HG03066 (cell line): Measurements from ENCODE around the gene UGT2B10.
"Not testable (repeated sequence)": the region's sequence is repeated elsewhere in the genome, so short reads cannot be mapped to it uniquely, and the experiment has no call there.

Experiments used
- ATAC-seq: cut with Tn5 transposase; IDR thresholded peaks from one replicate; pipeline ENCODE4 v1.9.1; 2021; ENCODE audit warnings: low read depth; ENCODE audit not compliant: unreplicated experiment

UGT2B10 gene

DNA sequence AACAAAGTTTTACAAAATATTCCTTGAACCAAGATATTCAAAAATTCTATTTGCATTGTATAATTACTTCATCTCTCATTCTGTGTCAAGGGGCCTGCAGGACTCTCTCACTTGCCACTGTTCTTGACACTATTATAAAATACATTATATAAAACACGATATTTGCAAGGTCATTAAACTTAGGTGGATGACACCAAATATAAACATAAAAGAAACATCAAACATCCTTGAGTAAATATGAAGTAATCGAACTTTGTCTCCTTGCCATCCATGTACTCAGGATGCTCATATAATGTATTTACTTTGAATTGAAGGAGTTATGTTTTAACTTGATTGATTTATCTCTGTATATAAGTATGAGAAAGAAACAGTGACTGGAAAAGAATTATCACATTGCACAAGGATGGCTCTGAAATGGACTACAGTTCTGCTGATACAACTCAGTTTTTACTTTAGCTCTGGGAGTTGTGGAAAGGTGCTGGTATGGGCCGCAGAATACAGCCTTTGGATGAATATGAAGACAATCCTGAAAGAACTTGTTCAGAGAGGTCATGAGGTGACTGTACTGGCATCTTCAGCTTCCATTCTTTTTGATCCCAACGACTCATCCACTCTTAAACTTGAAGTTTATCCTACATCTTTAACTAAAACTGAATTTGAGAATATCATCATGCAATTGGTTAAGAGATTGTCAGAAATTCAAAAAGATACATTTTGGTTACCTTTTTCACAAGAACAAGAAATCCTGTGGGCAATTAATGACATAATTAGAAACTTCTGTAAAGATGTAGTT, at the start of gene UGT2B10:
Gene UGT2B10, plus strand, starts transcription at position 378 of the 793 bp plus-strand sequence. Its CDS starts 26 bp downstream, at position 404.
- ATAC-seq, result not testable (repeated sequence)

DNA sequence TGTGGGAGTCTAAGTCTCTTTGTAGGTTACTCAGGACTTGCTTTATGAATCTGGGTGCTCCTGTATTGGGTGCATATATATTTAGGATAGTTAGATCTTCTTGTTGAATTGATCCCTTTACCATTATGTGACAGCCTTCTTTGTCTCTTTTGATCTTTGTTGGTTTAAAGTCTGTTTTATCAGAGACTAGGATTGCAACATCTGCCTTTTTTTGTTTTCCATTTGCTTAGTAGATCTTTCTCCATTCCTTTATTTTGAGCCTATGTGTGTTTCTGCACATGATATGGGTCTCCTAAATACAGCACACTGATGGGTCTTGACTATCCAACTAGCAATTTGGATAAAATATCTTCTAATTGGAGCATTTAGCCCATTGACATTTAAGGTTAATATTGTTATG, 44.0 kb upstream of the UGT2B10 start:
- ATAC-seq, result not testable (repeated sequence)

- ATAC-seq, result no peak
Measured at GRCh38 chr4:68773699-68774098, 42.1 kb upstream of the UGT2B10 start.

- no peak for ATAC-seq
Measured at GRCh38 chr4:68780232-68780631, 35.6 kb upstream of the UGT2B10 start.

DNA sequence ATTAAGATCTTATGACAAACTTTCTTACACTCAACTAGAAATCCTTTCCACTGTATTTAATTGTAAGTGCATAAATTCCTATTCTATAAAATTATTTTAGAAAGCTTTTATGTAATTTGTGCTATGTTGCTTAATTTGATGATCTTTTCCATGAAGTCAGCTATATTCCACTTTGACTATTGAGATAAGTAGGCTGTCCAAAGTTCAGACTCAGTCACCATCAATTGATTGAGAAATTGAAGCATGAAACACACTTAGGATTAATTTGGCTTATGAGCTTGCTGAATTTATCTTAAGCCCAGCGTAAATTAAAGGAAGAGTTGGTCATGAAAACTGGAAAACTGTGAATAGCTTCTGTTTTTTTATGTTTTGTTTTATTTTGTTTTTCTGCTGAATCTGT, 18.7 kb upstream of the UGT2B10 start:
- ATAC-seq, result no peak

GRCh38 chr4:68797618-68798017, 18.2 kb upstream of the UGT2B10 start:
- ATAC-seq, result no peak

GRCh38 chr4:68803013-68803412, 12.8 kb upstream of the UGT2B10 start:
- no peak for ATAC-seq

GRCh38 chr4:68808060-68808459, 7.7 kb upstream of the UGT2B10 start:
- ATAC-seq, result no peak

DNA sequence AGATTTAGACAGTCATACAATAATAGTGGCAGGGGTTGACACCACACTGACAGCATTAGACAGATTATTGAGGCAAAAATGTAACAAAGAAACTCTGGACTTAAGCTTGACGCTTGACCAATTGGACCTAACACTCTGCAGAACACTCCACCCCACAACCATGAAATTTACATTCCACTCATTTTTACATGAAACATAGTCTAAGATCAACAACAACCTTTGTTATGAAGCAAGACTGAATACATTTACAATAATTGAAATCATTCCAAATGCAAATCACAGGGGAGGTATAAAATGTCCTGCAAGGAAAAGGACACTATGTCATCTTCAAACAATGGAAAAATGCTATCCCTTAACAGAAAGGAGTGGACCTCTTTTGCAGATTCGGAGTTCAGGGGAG, 4.9 kb upstream of the UGT2B10 start:
- ATAC-seq, result no peak

DNA sequence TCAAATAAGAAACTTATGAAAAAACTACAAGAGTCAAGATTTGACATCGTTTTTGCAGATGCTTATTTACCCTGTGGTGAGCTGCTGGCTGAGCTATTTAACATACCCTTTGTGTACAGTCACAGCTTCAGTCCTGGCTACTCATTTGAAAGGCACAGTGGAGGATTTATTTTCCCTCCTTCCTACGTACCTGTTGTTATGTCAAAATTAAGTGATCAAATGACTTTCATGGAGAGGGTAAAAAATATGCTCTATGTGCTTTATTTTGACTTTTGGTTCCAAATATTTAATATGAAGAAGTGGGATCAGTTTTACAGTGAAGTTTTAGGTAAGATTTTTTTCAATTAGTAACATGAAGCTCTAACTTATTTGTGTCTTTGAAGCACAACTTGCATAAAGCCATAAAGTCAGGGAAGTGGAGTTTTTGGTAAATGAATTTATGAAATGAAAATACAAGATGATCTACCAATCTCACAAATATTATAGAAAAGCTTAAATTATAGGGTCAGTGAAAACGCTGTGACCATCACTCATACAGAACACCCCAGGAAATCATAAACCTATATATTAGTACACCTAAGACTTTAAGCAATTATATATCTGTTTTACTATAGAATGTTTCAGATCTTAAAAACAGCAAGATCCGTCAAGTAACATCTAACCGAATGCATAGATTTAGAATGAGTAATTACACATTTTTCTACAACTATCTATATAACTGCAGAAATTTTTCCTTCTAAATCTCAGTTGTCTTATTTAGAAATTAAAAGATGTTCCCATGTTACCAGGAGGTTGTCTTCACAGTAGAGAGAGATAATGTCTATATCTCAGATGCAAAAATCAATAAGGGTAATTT, 844 bp downstream of the UGT2B10 start:
- ATAC-seq, result not testable (repeated sequence)

GRCh38 chr4:68817386-68817785, 1.6 kb downstream of the UGT2B10 start:
- no peak for ATAC-seq

- ATAC-seq, result not testable (repeated sequence)
Measured at GRCh38 chr4:68818030-68818462, 2.3 kb downstream of the UGT2B10 start.

GRCh38 chr4:68831642-68832041, 15.8 kb downstream of the UGT2B10 start:
- ATAC-seq, result no peak

DNA sequence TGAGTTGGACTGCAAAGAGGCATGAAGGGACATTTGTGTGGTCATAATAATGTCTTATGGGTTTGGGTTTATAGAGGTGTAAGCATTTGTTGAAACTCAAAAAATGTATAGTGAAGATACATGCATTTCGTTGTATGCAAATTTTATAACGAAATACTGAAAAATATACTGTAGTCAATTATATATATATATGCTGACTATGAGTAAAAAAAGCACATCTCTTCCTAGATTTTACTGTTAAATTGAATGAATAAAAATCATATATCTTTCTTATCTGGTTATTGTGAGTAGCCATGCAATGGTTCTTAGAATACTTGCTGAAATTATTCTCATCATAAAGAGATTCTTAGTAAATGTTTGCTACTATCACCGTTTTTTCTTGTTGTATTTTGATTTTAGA, 34.5 kb downstream of the UGT2B10 start:
- ATAC-seq, result no peak

DNA sequence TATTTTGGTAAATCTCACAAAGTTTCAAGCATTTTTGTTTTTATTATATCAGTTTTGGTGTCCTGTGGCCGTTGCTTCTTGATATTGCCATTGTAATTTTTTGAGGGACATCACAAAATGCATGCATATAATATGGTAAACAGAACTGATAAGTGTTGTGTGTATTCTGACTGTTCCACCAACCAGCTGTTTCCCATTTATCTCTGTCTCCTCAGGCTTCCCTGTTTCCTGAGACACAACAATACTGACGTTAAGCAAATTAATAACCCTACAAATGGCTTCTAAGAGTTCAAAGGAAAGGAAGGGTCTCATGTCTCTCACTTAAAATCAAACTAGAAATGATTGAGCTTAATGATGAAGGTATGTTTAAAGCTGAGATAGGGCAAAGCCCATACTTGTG, 40.0 kb downstream of the UGT2B10 start:
- no peak for ATAC-seq

GRCh38 chr4:68858039-68858438, 42.2 kb downstream of the UGT2B10 start:
- no peak for ATAC-seq

DNA sequence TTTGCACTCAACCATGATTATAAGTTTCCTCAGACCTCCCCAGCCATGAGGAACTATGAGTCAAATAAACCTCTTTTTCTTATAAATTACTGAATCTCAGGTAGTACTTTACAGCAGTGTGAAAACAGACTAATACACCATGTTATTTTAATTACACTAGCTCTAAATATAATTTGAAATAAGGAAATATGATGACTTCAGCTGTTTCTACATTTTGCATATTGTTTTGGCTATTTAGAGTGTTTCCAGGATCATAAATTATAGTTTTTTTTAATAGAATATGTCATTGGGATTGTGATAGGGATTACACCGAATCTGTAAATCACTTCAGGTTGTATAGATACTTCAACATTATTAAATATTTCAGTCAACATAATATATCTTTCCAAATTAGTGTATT, 43.9 kb downstream of the UGT2B10 start:
- no peak for ATAC-seq

DNA sequence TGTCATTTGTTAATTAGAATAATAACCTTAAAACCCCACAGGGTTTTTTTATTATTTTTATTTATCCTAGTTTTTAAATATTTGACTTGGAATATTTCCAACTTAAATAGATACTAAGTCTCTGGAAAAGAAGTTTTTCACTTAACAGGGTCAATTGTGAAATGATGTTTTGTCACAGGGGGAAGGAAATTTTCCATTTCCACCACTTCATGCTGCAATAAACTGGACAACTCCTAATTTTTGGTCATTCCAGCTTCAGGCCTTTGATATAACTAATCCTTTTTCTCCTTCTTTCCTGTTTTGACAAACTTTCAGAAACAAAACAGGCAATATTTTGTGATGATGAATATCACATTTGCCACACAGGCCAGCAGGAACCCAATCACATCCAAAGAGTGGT, 45.3 kb downstream of the UGT2B10 start:
- ATAC-seq, result no peak

GRCh38 chr4:68864438-68865187, 48.8 kb downstream of the UGT2B10 start:
- ATAC-seq, result no peak

- ATAC-seq, result no peak
Measured at GRCh38 chr4:68865188-68865638, 49.4 kb downstream of the UGT2B10 start.

DNA sequence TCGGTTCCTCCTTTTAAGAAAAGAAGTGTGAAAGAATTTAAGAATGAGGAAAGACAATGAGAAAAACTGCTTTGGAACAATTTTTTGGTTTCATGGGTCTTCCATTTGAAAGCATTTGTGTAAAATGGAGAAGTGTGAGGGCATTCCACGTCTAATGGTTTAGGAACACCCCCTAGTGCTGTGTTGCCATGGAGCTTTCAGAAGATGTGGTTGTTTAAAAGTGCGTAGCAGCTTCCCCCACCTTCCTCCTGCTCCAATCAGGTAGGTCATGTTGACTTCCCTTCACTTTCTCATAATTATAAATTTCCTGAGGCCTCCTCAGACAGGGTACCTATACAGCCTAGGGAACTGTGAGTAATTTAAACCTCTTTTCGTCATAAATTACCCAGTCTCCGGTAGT, 50.0 kb downstream of the UGT2B10 start:
- ATAC-seq, result no peak
